ENCODE data around the gene LMCD1.

LMCD1 gene

GRCh38 chr3:8501371-8502131 lies at the start of gene LMCD1:
TSS of gene LMCD1 (plus strand) at chr3:8501823. CDS start at chr3:8501939, 116 bp downstream.
- no peaks in the 10 kb centered on the region for H3K36me3 ChIP-seq (ENCODE audit: control insufficient read depth in 1 of 2, insufficient read depth in 2 of 2, low read length in 2 of 2)
- H3K4me1 ChIP-seq (ENCODE audit: control insufficient read depth in 1 of 2, insufficient read depth in 2 of 2, low read length in 2 of 2) = peaks cover 0 to 6% of the 10 kb centered on the region in 2 donors
- no peaks in the 10 kb centered on the region for H3K9me3 ChIP-seq (ENCODE audit: control insufficient read depth in 1 of 2, low read length in 2 of 2)
- H3K27ac ChIP-seq (ENCODE audit: low read length) = peak within 1 kb of the TSS; percentile 76
- no peaks in the 10 kb centered on the region for H3K27me3 ChIP-seq (ENCODE audit: low read depth, low read length)
- H3K4me3 ChIP-seq (ENCODE audit: low read depth in 1 of 2, low read length in 2 of 2) = peak within 1 kb of the TSS; percentile 54 to 64

- Histone ChIP-seq H3K27me3 (ENCODE audit: low read depth, low read length) (no peaks in the 10 kb centered on the region), H3K4me3 (ENCODE audit: low read depth in 1 of 2, low read length in 2 of 2) (no peak overlapping the region), H3K27ac (ENCODE audit: low read length) (no peak overlapping the region), H3K36me3 (ENCODE audit: control insufficient read depth in 1 of 2, insufficient read depth in 2 of 2, low read length in 2 of 2) (no peaks in the 10 kb centered on the region), H3K4me1 (ENCODE audit: control insufficient read depth in 1 of 2, insufficient read depth in 2 of 2, low read length in 2 of 2) (no peaks in the 10 kb centered on the region), H3K9me3 (ENCODE audit: control insufficient read depth in 1 of 2, low read length in 2 of 2) (no peaks in the 10 kb centered on the region)
Observed at GRCh38 chr3:8452112-8452511, 49.5 kb upstream of the LMCD1 start.

- Histone ChIP-seq H3K27me3 (ENCODE audit: low read depth, low read length) (no peaks in the 10 kb centered on the region), H3K36me3 (ENCODE audit: control insufficient read depth in 1 of 2, insufficient read depth in 2 of 2, low read length in 2 of 2) (no peaks in the 10 kb centered on the region), H3K4me1 (ENCODE audit: control insufficient read depth in 1 of 2, insufficient read depth in 2 of 2, low read length in 2 of 2) (no peaks in the 10 kb centered on the region), H3K4me3 (ENCODE audit: low read depth in 1 of 2, low read length in 2 of 2) (no peak overlapping the region), H3K9me3 (ENCODE audit: control insufficient read depth in 1 of 2, low read length in 2 of 2) (no peaks in the 10 kb centered on the region), H3K27ac (ENCODE audit: low read length) (no peak overlapping the region)
Observed at GRCh38 chr3:8453153-8453552, 48.5 kb upstream of the LMCD1 start.

GRCh38 chr3:8455526-8456411 lies 45.9 kb upstream of the LMCD1 start:
- no peaks in the 10 kb centered on the region for H3K9me3 ChIP-seq (ENCODE audit: control insufficient read depth in 1 of 2, low read length in 2 of 2)
- no peak overlapping the region for H3K27ac ChIP-seq (ENCODE audit: low read length)
- H3K4me1 ChIP-seq (ENCODE audit: control insufficient read depth in 1 of 2, insufficient read depth in 2 of 2, low read length in 2 of 2) = no peaks in the 10 kb centered on the region
- no peaks in the 10 kb centered on the region for H3K27me3 ChIP-seq (ENCODE audit: low read depth, low read length)
- H3K36me3 ChIP-seq (ENCODE audit: control insufficient read depth in 1 of 2, insufficient read depth in 2 of 2, low read length in 2 of 2) = no peaks in the 10 kb centered on the region
- H3K4me3 ChIP-seq (ENCODE audit: low read depth in 1 of 2, low read length in 2 of 2) = no peak overlapping the region

- H3K9me3 ChIP-seq (ENCODE audit: control insufficient read depth in 1 of 2, low read length in 2 of 2) = no peaks in the 10 kb centered on the region
- no peaks in the 10 kb centered on the region for H3K27me3 ChIP-seq (ENCODE audit: low read depth, low read length)
- no peaks in the 10 kb centered on the region for H3K4me1 ChIP-seq (ENCODE audit: control insufficient read depth in 1 of 2, insufficient read depth in 2 of 2, low read length in 2 of 2)
- H3K36me3 ChIP-seq (ENCODE audit: control insufficient read depth in 1 of 2, insufficient read depth in 2 of 2, low read length in 2 of 2) = no peaks in the 10 kb centered on the region
- no peak overlapping the region for H3K27ac ChIP-seq (ENCODE audit: low read length)
- H3K4me3 ChIP-seq (ENCODE audit: low read depth in 1 of 2, low read length in 2 of 2) = no peak overlapping the region
Observed at GRCh38 chr3:8456412-8456811, 45.2 kb upstream of the LMCD1 start.

- Histone ChIP-seq H3K36me3 (ENCODE audit: control insufficient read depth in 1 of 2, insufficient read depth in 2 of 2, low read length in 2 of 2) (no peaks in the 10 kb centered on the region), H3K27ac (ENCODE audit: low read length) (no peak overlapping the region), H3K4me1 (ENCODE audit: control insufficient read depth in 1 of 2, insufficient read depth in 2 of 2, low read length in 2 of 2) (no peaks in the 10 kb centered on the region), H3K9me3 (ENCODE audit: control insufficient read depth in 1 of 2, low read length in 2 of 2) (no peaks in the 10 kb centered on the region), H3K27me3 (ENCODE audit: low read depth, low read length) (no peaks in the 10 kb centered on the region), H3K4me3 (ENCODE audit: low read depth in 1 of 2, low read length in 2 of 2) (no peak overlapping the region)
Observed at GRCh38 chr3:8457039-8457438, 44.6 kb upstream of the LMCD1 start.

- Histone ChIP-seq H3K36me3 (ENCODE audit: control insufficient read depth in 1 of 2, insufficient read depth in 2 of 2, low read length in 2 of 2) (no peaks in the 10 kb centered on the region), H3K4me1 (ENCODE audit: control insufficient read depth in 1 of 2, insufficient read depth in 2 of 2, low read length in 2 of 2) (no peaks in the 10 kb centered on the region), H3K4me3 (ENCODE audit: low read depth in 1 of 2, low read length in 2 of 2) (no peak overlapping the region), H3K27me3 (ENCODE audit: low read depth, low read length) (no peaks in the 10 kb centered on the region), H3K9me3 (ENCODE audit: control insufficient read depth in 1 of 2, low read length in 2 of 2) (no peaks in the 10 kb centered on the region), H3K27ac (ENCODE audit: low read length) (peak overlapping the region; percentile 64)
Observed at GRCh38 chr3:8458238-8458661, 43.4 kb upstream of the LMCD1 start.

GRCh38 chr3:8458711-8459110 lies 42.9 kb upstream of the LMCD1 start:
- Histone ChIP-seq H3K27me3 (ENCODE audit: low read depth, low read length) (no peaks in the 10 kb centered on the region), H3K4me1 (ENCODE audit: control insufficient read depth in 1 of 2, insufficient read depth in 2 of 2, low read length in 2 of 2) (no peaks in the 10 kb centered on the region), H3K27ac (ENCODE audit: low read length) (peak overlapping the region; percentile 64), H3K9me3 (ENCODE audit: control insufficient read depth in 1 of 2, low read length in 2 of 2) (no peaks in the 10 kb centered on the region), H3K4me3 (ENCODE audit: low read depth in 1 of 2, low read length in 2 of 2) (no peak overlapping the region), H3K36me3 (ENCODE audit: control insufficient read depth in 1 of 2, insufficient read depth in 2 of 2, low read length in 2 of 2) (no peaks in the 10 kb centered on the region)

GRCh38 chr3:8460050-8460708 lies 41.4 kb upstream of the LMCD1 start:
- no peak overlapping the region for H3K27ac ChIP-seq (ENCODE audit: low read length)
- no peaks in the 10 kb centered on the region for H3K36me3 ChIP-seq (ENCODE audit: control insufficient read depth in 1 of 2, insufficient read depth in 2 of 2, low read length in 2 of 2)
- H3K9me3 ChIP-seq (ENCODE audit: control insufficient read depth in 1 of 2, low read length in 2 of 2) = no peaks in the 10 kb centered on the region
- no peaks in the 10 kb centered on the region for H3K4me1 ChIP-seq (ENCODE audit: control insufficient read depth in 1 of 2, insufficient read depth in 2 of 2, low read length in 2 of 2)
- H3K4me3 ChIP-seq (ENCODE audit: low read depth in 1 of 2, low read length in 2 of 2) = no peak overlapping the region
- H3K27me3 ChIP-seq (ENCODE audit: low read depth, low read length) = no peaks in the 10 kb centered on the region

GRCh38 chr3:8460815-8461456 lies 40.7 kb upstream of the LMCD1 start:
- Histone ChIP-seq H3K9me3 (ENCODE audit: control insufficient read depth in 1 of 2, low read length in 2 of 2) (no peaks in the 10 kb centered on the region), H3K27me3 (ENCODE audit: low read depth, low read length) (no peaks in the 10 kb centered on the region), H3K36me3 (ENCODE audit: control insufficient read depth in 1 of 2, insufficient read depth in 2 of 2, low read length in 2 of 2) (no peaks in the 10 kb centered on the region), H3K4me1 (ENCODE audit: control insufficient read depth in 1 of 2, insufficient read depth in 2 of 2, low read length in 2 of 2) (no peaks in the 10 kb centered on the region), H3K4me3 (ENCODE audit: low read depth in 1 of 2, low read length in 2 of 2) (no peak overlapping the region), H3K27ac (ENCODE audit: low read length) (no peak overlapping the region)

- Histone ChIP-seq H3K9me3 (ENCODE audit: control insufficient read depth in 1 of 2, low read length in 2 of 2) (no peaks in the 10 kb centered on the region), H3K27ac (ENCODE audit: low read length) (no peak overlapping the region), H3K27me3 (ENCODE audit: low read depth, low read length) (no peaks in the 10 kb centered on the region)
Observed at GRCh38 chr3:8464668-8465067, 37.0 kb upstream of the LMCD1 start.

More at GRCh38 chr3:8464668-8465067, 37.0 kb upstream of the LMCD1 start:
- Histone ChIP-seq H3K4me1 (ENCODE audit: control insufficient read depth in 1 of 2, insufficient read depth in 2 of 2, low read length in 2 of 2) (no peaks in the 10 kb centered on the region), H3K4me3 (ENCODE audit: low read depth in 1 of 2, low read length in 2 of 2) (no peak overlapping the region), H3K36me3 (ENCODE audit: control insufficient read depth in 1 of 2, insufficient read depth in 2 of 2, low read length in 2 of 2) (no peaks in the 10 kb centered on the region)
